GM12865 (cell line): ENCODE results near the gene ARHGEF17.

Source experiments
- DNase-seq: peaks from one replicate; pipeline ENCODE4 v3.0.0; 2010; ENCODE audit warnings: low read depth
- H3K4me3 ChIP-seq: 2 replicates; pipeline ENCODE4 v1.5.1; 2011; ENCODE audit warnings: mild to moderate bottlenecking, low read depth, low read length, control low read depth
- CTCF ChIP-seq: IDR thresholded peaks from 2 replicates; pipeline ENCODE4 v1.5.1; 2011; ENCODE audit warnings: low read length, control low read depth, low read depth, inconsistent platforms; ENCODE audit not compliant: insufficient read depth; ENCODE audit errors: missing control alignments

ARHGEF17 gene

DNA sequence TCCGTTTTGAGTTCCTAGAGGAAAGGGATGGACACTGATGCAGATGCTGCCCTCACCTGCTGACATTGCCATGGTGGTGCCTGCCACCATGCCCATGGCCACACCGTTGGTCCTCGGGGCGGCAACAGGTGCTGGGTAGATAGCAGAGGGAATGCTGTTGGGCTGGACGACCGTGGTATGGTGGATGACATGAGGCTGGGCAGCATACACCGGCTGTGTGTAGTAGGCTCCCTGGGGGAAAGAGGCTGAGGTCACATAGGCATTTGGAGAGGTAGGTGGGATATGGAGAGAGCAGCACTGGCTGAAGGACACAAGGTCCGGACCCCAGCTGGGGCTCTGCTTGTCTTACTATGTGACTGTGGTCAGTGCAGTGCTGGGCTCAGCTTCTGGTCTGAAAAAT is 101.4 kb downstream of the ARHGEF17 start:
- no peak for DNase-seq
- no peak for TF ChIP-seq CTCF
- no peak overlapping the region for H3K4me3 ChIP-seq

DNA sequence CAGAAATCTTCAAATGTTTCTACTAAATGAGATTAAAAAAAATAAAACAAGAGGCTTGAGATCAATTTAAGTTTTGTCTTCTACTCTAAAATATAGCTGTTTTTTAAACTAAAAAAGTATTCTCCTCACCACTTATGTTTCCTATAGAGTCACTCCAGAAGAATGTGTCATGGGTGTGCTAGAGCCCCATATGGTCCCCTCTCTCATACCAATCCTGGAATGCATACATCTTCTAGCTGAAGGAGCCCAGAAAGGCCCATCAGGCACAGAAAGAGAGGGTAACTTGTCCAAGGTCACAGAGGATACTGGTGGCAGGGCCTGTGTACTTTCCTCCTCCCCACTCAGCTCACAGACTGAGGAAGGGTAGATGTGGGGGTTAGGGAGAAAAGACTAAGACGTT is 102.6 kb downstream of the ARHGEF17 start:
- no peak for TF ChIP-seq CTCF
- no peak overlapping the region for H3K4me3 ChIP-seq
- no peak for DNase-seq

DNA sequence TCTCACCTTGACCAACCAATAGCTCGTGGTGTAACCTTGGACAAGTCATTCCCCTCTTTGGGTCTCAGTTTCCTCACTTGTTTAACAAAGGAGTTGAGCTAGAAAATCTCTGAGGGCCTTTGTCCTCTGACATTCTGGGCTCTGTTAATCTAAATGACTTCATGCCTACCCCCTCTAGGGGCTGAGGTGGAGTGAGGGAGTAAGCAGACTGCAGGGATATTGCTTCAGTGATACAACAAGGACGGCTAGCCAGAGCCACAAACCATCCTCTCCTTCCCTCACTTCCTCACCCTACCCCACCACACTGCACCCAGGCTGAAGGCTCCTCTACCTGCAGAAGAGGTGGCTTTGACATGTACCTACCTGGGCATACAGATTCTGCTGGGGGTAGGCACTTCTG is 103.0 kb downstream of the ARHGEF17 start:
- no peak for DNase-seq
- no peak overlapping the region for H3K4me3 ChIP-seq
- TF ChIP-seq CTCF = no peak

DNA sequence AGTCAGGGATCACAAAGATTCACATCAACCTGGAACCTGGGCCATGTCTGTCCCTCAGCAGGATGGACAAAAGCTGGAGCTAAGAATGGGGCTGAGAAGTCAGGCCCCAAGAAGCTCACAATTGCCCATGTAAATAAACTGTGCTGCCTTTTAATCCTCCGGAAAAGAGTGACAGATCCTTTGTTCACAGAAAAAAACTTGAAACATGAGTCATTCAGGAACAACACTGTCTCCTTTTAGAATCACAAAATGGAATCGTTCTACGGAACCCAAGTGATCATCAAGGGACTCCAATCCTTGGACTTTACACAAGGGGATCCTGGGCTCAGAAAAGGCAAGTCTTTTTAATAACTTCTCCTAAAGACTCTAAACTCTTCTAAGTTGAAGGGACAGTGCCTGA is 104.2 kb downstream of the ARHGEF17 start:
- no peak overlapping the region for H3K4me3 ChIP-seq
- TF ChIP-seq CTCF = no peak
- DNase-seq = no peak

DNA sequence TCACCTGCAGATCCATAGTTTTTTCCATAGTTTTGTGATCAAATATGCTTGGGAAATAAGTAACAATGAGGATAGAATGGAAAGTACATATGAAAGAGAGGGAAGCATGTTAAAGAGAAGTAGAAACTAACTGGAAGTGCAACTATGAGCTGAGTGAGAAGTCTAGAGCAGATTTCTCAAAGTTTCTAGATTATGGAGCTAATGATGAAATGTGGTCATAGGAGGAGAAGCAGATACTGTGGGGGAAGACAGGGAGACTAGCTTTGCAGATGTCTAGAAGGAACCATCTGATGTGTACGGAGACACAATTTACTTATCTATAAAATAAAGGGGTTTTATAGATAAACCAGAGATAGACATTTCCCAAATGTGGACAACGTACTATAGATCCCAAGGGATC is 105.2 kb downstream of the ARHGEF17 start:
- H3K4me3 ChIP-seq = no peak overlapping the region
- DNase-seq = no peak
- TF ChIP-seq CTCF = no peak

GRCh38 chr11:73414977-73415651 is 107.0 kb downstream of the ARHGEF17 start:
- peak; percentile 28 for DNase-seq
- TF ChIP-seq CTCF = no peak

More at GRCh38 chr11:73414977-73415651, 107.0 kb downstream of the ARHGEF17 start:
- H3K4me3 ChIP-seq = no peak overlapping the region
